Smooth muscle cell (in vitro differentiated cells): ENCODE results near the gene SMYD3. TPM values are rescaled to one million over a fixed set of nuclear protein-coding genes. Genes with fewer than 3 reads are reported as not detected.

ENCODE experiments used
- DNase-seq: peaks from one replicate; lab custom pipeline; 2025; ENCODE audit not compliant: unreplicated experiment; lab: John Stamatoyannopoulos, UW
- H2AFZ ChIP-seq: fragments of 200-600 bp; sonication (generic); 2 replicates; pipeline ENCODE4 v1.6.0; 2016; ENCODE audit warnings: antibody characterized with exemption, low read depth, mild to moderate bottlenecking
- H3F3A ChIP-seq: fragments of 200-600 bp; sonication (generic); 2 replicates; pipeline ENCODE4 v1.6.0; 2017; ENCODE audit warnings: antibody characterized with exemption, low read depth
- H3K27ac ChIP-seq: fragments of 200-600 bp; sonication (generic); 2 replicates; pipeline ENCODE4 v1.5.1; 2016; ENCODE audit warnings: low read depth, mild to moderate bottlenecking
- H3K27me3 ChIP-seq: fragments of 200-600 bp; sonication (generic); 2 replicates; pipeline ENCODE4 v1.6.1; 2016; ENCODE audit warnings: low read depth, mild to moderate bottlenecking
- H3K36me3 ChIP-seq: fragments of 200-600 bp; sonication (generic); 2 replicates; pipeline ENCODE4 v1.5.1; 2016; ENCODE audit warnings: low read depth
- H3K4me1 ChIP-seq: fragments of 200-600 bp; sonication (generic); 2 replicates; pipeline ENCODE4 v1.5.1; 2016; ENCODE audit warnings: low read depth
- H3K4me2 ChIP-seq: fragments of 200-600 bp; sonication (generic); 2 replicates; pipeline ENCODE4 v1.6.0; 2016; ENCODE audit warnings: mild to moderate bottlenecking
- H3K4me3 ChIP-seq: fragments of 200-600 bp; sonication (generic); 2 replicates; pipeline ENCODE4 v1.5.1; 2016; ENCODE audit warnings: mild to moderate bottlenecking
- H3K79me2 ChIP-seq: fragments of 200-600 bp; sonication (generic); 2 replicates; pipeline ENCODE4 v1.6.0; 2016; ENCODE audit warnings: low read depth, mild to moderate bottlenecking
- H3K9ac ChIP-seq: fragments of 200-600 bp; sonication (generic); 2 replicates; pipeline ENCODE4 v1.6.0; 2016; ENCODE audit warnings: low read depth
- H3K9me3 ChIP-seq: fragments of 200-600 bp; sonication (generic); replicated peaks from 2 replicates; pipeline ENCODE4 v1.5.1; 2016; ENCODE audit warnings: low read depth
- H4K20me1 ChIP-seq: fragments of 200-600 bp; sonication (generic); 2 replicates; pipeline ENCODE4 v1.6.0; 2016; ENCODE audit warnings: low read depth
- WGBS: methylation state at CpG from one replicate; pipeline ENCODE4 v1.1.7; 2016; ENCODE audit warnings: low lambda C conversion rate; 5-methylcytosine and 5-hydroxymethylcytosine counted together
- polyA plus RNA-seq: library from polyadenylated mRNA; unstranded; fragments of >200 nt; fragmentation: Nextera tagmentation; extraction: Ambion mirVana; gene quantifications from 2 replicates; pipeline ENCODE4 v1.2.1, GENCODE V29; 2016
- total RNA-seq: library from RNA; depleted of rRNA; stranded (reverse); fragments of >200 nt; gene quantifications from 2 replicates; pipeline ENCODE4 v1.2.3, GENCODE V29; 2014
- TF ChIP-seq, protein P1 (sequence below): fragments of 200-600 bp; sonication (generic); IDR thresholded peaks from 2 replicates; pipeline ENCODE4 v1.5.1; 2017; ENCODE audit warnings: borderline replicate concordance, mild to moderate bottlenecking, antibody characterized with exemption; ENCODE audit not compliant: insufficient read depth, poor library complexity, severe bottlenecking

Gene SMYD3
- total and polyA plus RNA-seq, 2 experiments from 2014 or later: 162 to 301 TPM

- TF ChIP-seq, protein P1, sequence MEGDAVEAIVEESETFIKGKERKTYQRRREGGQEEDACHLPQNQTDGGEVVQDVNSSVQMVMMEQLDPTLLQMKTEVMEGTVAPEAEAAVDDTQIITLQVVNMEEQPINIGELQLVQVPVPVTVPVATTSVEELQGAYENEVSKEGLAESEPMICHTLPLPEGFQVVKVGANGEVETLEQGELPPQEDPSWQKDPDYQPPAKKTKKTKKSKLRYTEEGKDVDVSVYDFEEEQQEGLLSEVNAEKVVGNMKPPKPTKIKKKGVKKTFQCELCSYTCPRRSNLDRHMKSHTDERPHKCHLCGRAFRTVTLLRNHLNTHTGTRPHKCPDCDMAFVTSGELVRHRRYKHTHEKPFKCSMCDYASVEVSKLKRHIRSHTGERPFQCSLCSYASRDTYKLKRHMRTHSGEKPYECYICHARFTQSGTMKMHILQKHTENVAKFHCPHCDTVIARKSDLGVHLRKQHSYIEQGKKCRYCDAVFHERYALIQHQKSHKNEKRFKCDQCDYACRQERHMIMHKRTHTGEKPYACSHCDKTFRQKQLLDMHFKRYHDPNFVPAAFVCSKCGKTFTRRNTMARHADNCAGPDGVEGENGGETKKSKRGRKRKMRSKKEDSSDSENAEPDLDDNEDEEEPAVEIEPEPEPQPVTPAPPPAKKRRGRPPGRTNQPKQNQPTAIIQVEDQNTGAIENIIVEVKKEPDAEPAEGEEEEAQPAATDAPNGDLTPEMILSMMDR: no peak
- no peak for DNase-seq
- Histone ChIP-seq H3K27ac (no peak overlapping the region), H3K4me2 (no peak overlapping the region), H2AFZ (no peak overlapping the region), H3K4me3 (no peak overlapping the region), H3K4me1 (no peaks in the 10 kb centered on the region), H3K36me3 (no peaks in the 10 kb centered on the region), H4K20me1 (peaks cover 14% of the 10 kb centered on the region), H3F3A (no peaks in the 10 kb centered on the region), H3K79me2 (no peaks in the 10 kb centered on the region), H3K9ac (no peak overlapping the region), H3K27me3 (no peaks in the 10 kb centered on the region), H3K9me3 (no peaks in the 10 kb centered on the region)
- 64% methylated on average over 5 of the region's 5 CpGs for WGBS
Observed at GRCh38 chr1:246319083-246319714, 187.9 kb downstream of the SMYD3 start.

DNA sequence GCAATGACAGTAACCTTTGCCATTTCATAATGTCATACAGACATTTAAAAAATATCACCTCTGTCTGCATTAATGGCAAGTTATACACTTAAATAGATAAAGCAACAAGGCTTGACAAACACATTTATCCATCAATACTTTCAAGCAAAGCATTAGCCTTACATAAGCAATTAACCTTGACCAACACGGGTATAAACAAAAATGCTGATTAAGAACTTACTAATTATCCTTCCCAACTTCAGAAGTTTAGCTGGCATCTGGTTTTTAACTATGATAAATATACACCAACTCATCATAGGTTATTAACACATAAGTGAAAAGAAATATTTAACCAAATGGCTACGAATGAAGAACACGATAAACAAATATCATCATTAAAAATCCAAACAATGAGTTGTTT, 188.5 kb downstream of the SMYD3 start:
- peaks cover 16% of the 10 kb centered on the region for H4K20me1 ChIP-seq
- no peak overlapping the region for H3K27ac ChIP-seq
- H3K27me3 ChIP-seq: no peaks in the 10 kb centered on the region
- DNase-seq: no peak
- H3K36me3 ChIP-seq: no peaks in the 10 kb centered on the region
- H2AFZ ChIP-seq: no peak overlapping the region
- no peak overlapping the region for H3K4me2 ChIP-seq
- no peak overlapping the region for H3K9ac ChIP-seq
- H3K79me2 ChIP-seq: no peaks in the 10 kb centered on the region
- H3K4me3 ChIP-seq: no peak overlapping the region
- H3F3A ChIP-seq: no peaks in the 10 kb centered on the region
- WGBS: 91% methylated on average over 3 of the region's 3 CpGs
- H3K4me1 ChIP-seq: no peaks in the 10 kb centered on the region
- TF ChIP-seq, protein P1: no peak
- no peaks in the 10 kb centered on the region for H3K9me3 ChIP-seq

DNA sequence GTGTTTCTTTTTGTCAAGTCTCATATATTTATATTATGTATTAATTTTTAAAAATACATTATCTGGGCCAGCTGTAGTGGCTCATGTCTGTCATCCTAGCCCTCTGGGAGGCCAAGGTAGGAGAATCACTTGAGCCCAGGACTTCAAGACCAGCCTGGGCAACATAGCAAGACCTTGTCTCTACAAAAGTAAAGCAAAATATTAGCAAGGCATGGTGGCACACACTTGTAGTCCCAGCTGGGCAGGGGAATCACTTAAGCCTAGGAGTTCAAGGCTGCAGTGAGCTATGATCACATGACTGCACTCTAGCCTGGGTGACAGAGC, 189.1 kb downstream of the SMYD3 start:
- H4K20me1 ChIP-seq: peaks cover 16% of the 10 kb centered on the region
- no peaks in the 10 kb centered on the region for H3K4me1 ChIP-seq
- H3F3A ChIP-seq: no peaks in the 10 kb centered on the region
- H3K36me3 ChIP-seq: no peaks in the 10 kb centered on the region
- no peaks in the 10 kb centered on the region for H3K27me3 ChIP-seq
- no peak for DNase-seq
- H3K9ac ChIP-seq: no peak overlapping the region
- H3K4me3 ChIP-seq: no peak overlapping the region
- H2AFZ ChIP-seq: no peak overlapping the region
- no peaks in the 10 kb centered on the region for H3K79me2 ChIP-seq
- TF ChIP-seq, protein P1: no peak
- H3K4me2 ChIP-seq: no peak overlapping the region
- H3K27ac ChIP-seq: peak overlapping the region; percentile 17
- H3K9me3 ChIP-seq: no peaks in the 10 kb centered on the region

GRCh38 chr1:246317332-246318035, 189.6 kb downstream of the SMYD3 start:
- no peak overlapping the region for H3K9ac ChIP-seq
- no peaks in the 10 kb centered on the region for H3K9me3 ChIP-seq
- H3F3A ChIP-seq: no peaks in the 10 kb centered on the region
- H3K27me3 ChIP-seq: no peaks in the 10 kb centered on the region
- no peaks in the 10 kb centered on the region for H3K4me1 ChIP-seq
- no peak overlapping the region for H2AFZ ChIP-seq
- peak overlapping the region; percentile 17 for H3K27ac ChIP-seq
- peaks cover 16% of the 10 kb centered on the region for H4K20me1 ChIP-seq
- H3K4me3 ChIP-seq: no peak overlapping the region
- WGBS: 98% methylated on average over 4 of the region's 4 CpGs
- no peak for DNase-seq
- TF ChIP-seq, protein P1: no peak
- H3K4me2 ChIP-seq: no peak overlapping the region
- no peaks in the 10 kb centered on the region for H3K36me3 ChIP-seq
- H3K79me2 ChIP-seq: no peaks in the 10 kb centered on the region
